Measurements from ENCODE around the gene TLE2. TPM values are rescaled to one million over a fixed set of nuclear protein-coding genes. Genes with fewer than 3 reads are reported as not detected.

Gene TLE2
- total RNA-seq, 4 donors from 2014 or later = 6.5 to 29.7 (median 16.3) TPM

GRCh38 chr19:2977001-2977745 lies 51.9 kb downstream of the TLE2 start, which contains the start of gene TLE6:
TSS of gene TLE6 (plus strand) at chr19:2977564. CDS start at chr19:2978234, 670 bp downstream.
- TF ChIP-seq, protein P1, sequence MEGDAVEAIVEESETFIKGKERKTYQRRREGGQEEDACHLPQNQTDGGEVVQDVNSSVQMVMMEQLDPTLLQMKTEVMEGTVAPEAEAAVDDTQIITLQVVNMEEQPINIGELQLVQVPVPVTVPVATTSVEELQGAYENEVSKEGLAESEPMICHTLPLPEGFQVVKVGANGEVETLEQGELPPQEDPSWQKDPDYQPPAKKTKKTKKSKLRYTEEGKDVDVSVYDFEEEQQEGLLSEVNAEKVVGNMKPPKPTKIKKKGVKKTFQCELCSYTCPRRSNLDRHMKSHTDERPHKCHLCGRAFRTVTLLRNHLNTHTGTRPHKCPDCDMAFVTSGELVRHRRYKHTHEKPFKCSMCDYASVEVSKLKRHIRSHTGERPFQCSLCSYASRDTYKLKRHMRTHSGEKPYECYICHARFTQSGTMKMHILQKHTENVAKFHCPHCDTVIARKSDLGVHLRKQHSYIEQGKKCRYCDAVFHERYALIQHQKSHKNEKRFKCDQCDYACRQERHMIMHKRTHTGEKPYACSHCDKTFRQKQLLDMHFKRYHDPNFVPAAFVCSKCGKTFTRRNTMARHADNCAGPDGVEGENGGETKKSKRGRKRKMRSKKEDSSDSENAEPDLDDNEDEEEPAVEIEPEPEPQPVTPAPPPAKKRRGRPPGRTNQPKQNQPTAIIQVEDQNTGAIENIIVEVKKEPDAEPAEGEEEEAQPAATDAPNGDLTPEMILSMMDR (IDR thresholded peaks at IDR 0.05; ENCODE audit: low read depth) = no peak

DNA sequence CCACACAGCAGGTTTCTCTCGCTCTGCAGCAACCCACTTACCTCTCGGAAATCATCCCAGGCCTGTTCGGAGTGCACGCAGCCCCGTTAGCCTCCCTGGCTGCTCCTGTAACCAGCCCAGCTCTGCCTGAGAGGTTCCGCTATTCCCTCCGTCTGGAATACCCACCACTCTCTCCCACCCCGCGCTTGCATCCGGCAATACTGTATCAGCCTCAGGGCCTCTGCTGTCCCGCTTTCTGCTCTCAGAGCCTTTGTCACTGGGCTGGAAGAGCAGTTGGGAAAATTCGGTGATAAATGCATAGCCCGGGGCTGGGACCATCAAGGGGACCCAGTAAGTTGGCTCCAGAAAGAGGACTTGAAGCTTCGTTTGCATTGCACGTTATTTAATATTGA lies 52.5 kb downstream of the TLE2 start:
- TF ChIP-seq, protein P1 (IDR thresholded peaks at IDR 0.05; ENCODE audit: low read depth) = no peak

GRCh38 chr19:2974342-2975041 lies 54.6 kb downstream of the TLE2 start:
- TF ChIP-seq, protein P1 (IDR thresholded peaks at IDR 0.05; ENCODE audit: low read depth) = no peak

GRCh38 chr19:2973229-2973628 lies 55.9 kb downstream of the TLE2 start:
- TF ChIP-seq, protein P1 (IDR thresholded peaks at IDR 0.05; ENCODE audit: low read depth) = no peak

DNA sequence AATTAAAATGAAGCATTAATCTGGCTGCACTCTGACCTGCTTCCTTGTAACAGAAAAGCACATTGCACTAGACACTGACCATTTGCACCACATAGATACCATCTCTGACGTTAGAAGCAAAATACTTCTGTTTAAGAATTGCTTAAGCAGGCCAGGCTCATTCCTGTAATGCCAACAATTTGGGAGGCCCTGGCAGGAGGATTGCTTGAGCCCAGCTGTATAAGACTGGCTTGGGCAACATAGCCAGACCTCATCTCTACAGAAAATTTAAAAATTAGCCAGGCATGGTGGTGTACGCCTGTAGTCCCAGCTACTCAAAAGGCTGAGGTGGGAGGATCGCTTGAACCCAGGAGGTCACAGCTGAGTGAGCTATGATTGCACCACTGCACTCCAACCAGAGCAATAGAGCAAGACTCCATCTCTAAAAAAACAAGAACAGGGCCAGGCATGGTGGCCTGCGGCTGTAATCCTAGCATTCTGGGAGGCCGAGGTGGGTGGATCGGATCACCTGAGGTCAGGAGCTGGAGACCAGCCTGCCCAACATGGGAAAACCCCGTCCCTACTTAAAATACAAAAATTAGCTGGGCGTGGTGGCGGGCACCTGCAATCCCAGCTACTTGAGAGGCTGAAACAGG lies 58.8 kb downstream of the TLE2 start:
- TF ChIP-seq, protein P1 (IDR thresholded peaks at IDR 0.05; ENCODE audit: low read depth) = no peak

GRCh38 chr19:2969104-2969504 lies 60.0 kb downstream of the TLE2 start:
- TF ChIP-seq, protein P1 (IDR thresholded peaks at IDR 0.05; ENCODE audit: low read depth) = no peak

DNA sequence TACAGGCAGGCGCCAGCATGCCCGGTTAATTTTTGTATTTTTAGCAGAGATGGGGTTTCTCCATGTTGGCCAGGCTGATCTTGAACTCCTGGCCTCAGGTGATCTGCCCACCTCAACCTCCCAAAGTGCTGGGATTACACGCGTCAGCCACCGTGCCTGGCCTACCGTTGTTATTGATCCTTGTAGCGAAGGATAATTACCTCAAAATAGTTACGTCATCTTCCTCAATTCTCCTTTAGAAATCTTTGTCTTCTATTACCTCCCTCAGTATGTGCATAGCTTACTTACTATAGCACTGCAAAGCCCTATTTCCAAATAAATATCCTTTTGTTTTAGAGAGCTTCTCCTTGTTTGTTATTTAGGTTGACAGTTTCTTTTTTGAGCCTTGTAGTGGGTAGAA lies 61.1 kb downstream of the TLE2 start:
- TF ChIP-seq, protein P1 (IDR thresholded peaks at IDR 0.05; ENCODE audit: low read depth) = no peak
